Activated CD8-positive, alpha-beta T cell treated with anti-CD3 and anti-CD28 coated beads, Interleukin-2, amount 10 ng/mL, durations not matched to agents 7 days and 5 days (primary cell): Measurements from ENCODE around the gene KRTAP10-8. TPM values are rescaled to one million over a fixed set of nuclear protein-coding genes. Genes with fewer than 3 reads are reported as not detected.
"Not testable (repeated sequence)": the region's sequence is repeated elsewhere in the genome, so short reads cannot be mapped to it uniquely, and the experiment has no call there.

Experiments used
- ATAC-seq: fragments of 150-1000 bp; cut with Tn5 transposase; one replicate; pipeline ENCODE4 v1.10.0; 2021; ENCODE audit warnings: moderate library complexity
- CTCF ChIA-PET: fragments of 350-600 bp; sonication (Branson Sonifier 250); formaldehyde crosslinking; loops from one replicate; lab custom pipeline; 2021; ENCODE audit warnings: antibody characterized with exemption; lab: Charles Lee
- POLR2A ChIA-PET: fragments of 350-600 bp; sonication (Branson Sonifier 250); formaldehyde crosslinking; loops from one replicate; lab custom pipeline; 2021; ENCODE audit warnings: antibody characterized with exemption; lab: Charles Lee
- DNase-seq: peaks from one replicate; pipeline ENCODE4 v3.0.0-alpha.2; 2020
- H3K27ac Mint-ChIP-seq: one replicate; pipeline ENCODE4 v1.8.0; 2021; ENCODE audit warnings: mild to moderate bottlenecking, mixed read lengths
- H3K27me3 Mint-ChIP-seq: one replicate; pipeline ENCODE4 v1.8.0; 2021; ENCODE audit warnings: low read depth, mixed read lengths
- H3K36me3 Mint-ChIP-seq: one replicate; pipeline ENCODE4 v1.8.0; 2021; ENCODE audit warnings: low read depth, mixed read lengths
- H3K4me1 Mint-ChIP-seq: one replicate; pipeline ENCODE4 v1.8.0; 2021; ENCODE audit warnings: low read depth, mixed read lengths
- H3K4me3 Mint-ChIP-seq: one replicate; pipeline ENCODE4 v1.8.0; 2021; ENCODE audit warnings: mild to moderate bottlenecking, mixed read lengths
- H3K9me3 Mint-ChIP-seq: one replicate; pipeline ENCODE4 v1.8.0; 2022; ENCODE audit warnings: mixed read lengths; ENCODE audit not compliant: insufficient read depth
- total RNA-seq, 2 experiments: library from RNA; stranded (reverse); gene quantifications; one replicate each; pipeline ENCODE4 v1.2.3, GENCODE V29; 2021

The KRTAP10-8 gene
- total RNA-seq, 2 experiments from 2014 or later = not detected

GRCh38 chr21:44593598-44594405 lies 18.1 kb upstream of the KRTAP10-8 start:
- Mint-ChIP-seq H3K4me3 (no peak overlapping the region), H3K9me3 (no peaks in the 10 kb centered on the region), H3K4me1 (peaks cover 2% of the 10 kb centered on the region), H3K27me3 (no peaks in the 10 kb centered on the region), H3K36me3 (no peaks in the 10 kb centered on the region), H3K27ac (no peak overlapping the region)
- ChIA-PET CTCF (interaction anchor here (0.5 kb wide), 1 partner anchor 210 kb away, joined by 3 read pairs; no protein-coding TSS in a partner anchor), POLR2A (no interaction called here)
- DNase-seq (no peak), ATAC-seq (no peak)

GRCh38 chr21:44594406-44594916 lies 17.4 kb upstream of the KRTAP10-8 start:
- ChIA-PET CTCF (no interaction called here), POLR2A (no interaction called here)
- Mint-ChIP-seq H3K36me3 (no peaks in the 10 kb centered on the region), H3K4me3 (no peak overlapping the region), H3K27me3 (no peaks in the 10 kb centered on the region), H3K9me3 (no peaks in the 10 kb centered on the region), H3K4me1 (peaks cover 2% of the 10 kb centered on the region), H3K27ac (no peak overlapping the region)
- no peak for ATAC-seq
- DNase-seq = no peak

GRCh38 chr21:44595524-44595923 lies 16.4 kb upstream of the KRTAP10-8 start:
- Mint-ChIP-seq H3K9me3 (no peaks in the 10 kb centered on the region), H3K36me3 (no peaks in the 10 kb centered on the region), H3K27ac (no peak overlapping the region), H3K27me3 (no peaks in the 10 kb centered on the region), H3K4me3 (no peak overlapping the region), H3K4me1 (peaks cover 2% of the 10 kb centered on the region)
- ChIA-PET CTCF (interaction anchor here (1.2 to 1.3 kb wide), 2 partner anchors 85 to 198 kb away, joined by 4 to 5 read pairs; no protein-coding TSS in a partner anchor), POLR2A (no interaction called here)
- DNase-seq = no peak
- ATAC-seq = no peak

GRCh38 chr21:44596068-44596725 lies 15.7 kb upstream of the KRTAP10-8 start:
- ATAC-seq = no peak
- no peak for DNase-seq
- no peaks in the 10 kb centered on the region for H3K9me3 Mint-ChIP-seq
- H3K4me1 Mint-ChIP-seq = peaks cover 2% of the 10 kb centered on the region
- ChIA-PET CTCF (interaction anchor here (1.2 to 1.3 kb wide), 2 partner anchors 86 to 197 kb away, joined by 4 to 5 read pairs; no protein-coding TSS in a partner anchor), POLR2A (no interaction called here)
- no peaks in the 10 kb centered on the region for H3K36me3 Mint-ChIP-seq
- no peak overlapping the region for H3K27ac Mint-ChIP-seq
- H3K27me3 Mint-ChIP-seq = no peaks in the 10 kb centered on the region
- no peak overlapping the region for H3K4me3 Mint-ChIP-seq

- POLR2A ChIA-PET = no interaction called here
- ATAC-seq (no peak), DNase-seq (no peak)
- no peaks in the 10 kb centered on the region for H3K36me3 Mint-ChIP-seq
- peaks cover 2% of the 10 kb centered on the region for H3K4me1 Mint-ChIP-seq
- no peak overlapping the region for H3K27ac Mint-ChIP-seq
- no peaks in the 10 kb centered on the region for H3K9me3 Mint-ChIP-seq
- no peaks in the 10 kb centered on the region for H3K27me3 Mint-ChIP-seq
- H3K4me3 Mint-ChIP-seq = no peak overlapping the region
- CTCF ChIA-PET = no interaction called here
Measured at GRCh38 chr21:44598061-44598460, 13.8 kb upstream of the KRTAP10-8 start.

GRCh38 chr21:44599264-44600029 lies 12.4 kb upstream of the KRTAP10-8 start:
- Mint-ChIP-seq H3K9me3 (no peaks in the 10 kb centered on the region), H3K27me3 (no peaks in the 10 kb centered on the region), H3K4me3 (no peak overlapping the region), H3K27ac (no peak overlapping the region), H3K4me1 (no peaks in the 10 kb centered on the region), H3K36me3 (no peaks in the 10 kb centered on the region)
- ATAC-seq (no peak), DNase-seq (no peak)
- CTCF ChIA-PET = no interaction called here
- POLR2A ChIA-PET = no interaction called here

- ATAC-seq, H3K4me3 Mint-ChIP-seq, H3K27ac Mint-ChIP-seq, CTCF ChIA-PET, H3K36me3 Mint-ChIP-seq, H3K4me1 Mint-ChIP-seq, H3K9me3 Mint-ChIP-seq, DNase-seq, POLR2A ChIA-PET, H3K27me3 Mint-ChIP-seq: not testable (repeated sequence)
Measured at GRCh38 chr21:44600118-44600978, 11.5 kb upstream of the KRTAP10-8 start, which contains the start of gene KRTAP10-7. KRTAP10-7 (plus strand) TSS chr21:44600597; CDS start chr21:44600622, 25 bp downstream.

GRCh38 chr21:44601091-44601490 lies 10.8 kb upstream of the KRTAP10-8 start:
- H3K27me3 Mint-ChIP-seq, H3K4me1 Mint-ChIP-seq, H3K36me3 Mint-ChIP-seq, H3K27ac Mint-ChIP-seq, CTCF ChIA-PET, DNase-seq, H3K9me3 Mint-ChIP-seq, ATAC-seq, H3K4me3 Mint-ChIP-seq: not testable (repeated sequence)
- POLR2A ChIA-PET = interaction anchor here (0.8 kb wide), 1 partner anchor 25 kb away, joined by 3 read pairs; no protein-coding TSS in a partner anchor

- no peaks in the 10 kb centered on the region for H3K9me3 Mint-ChIP-seq
- DNase-seq = no peak
- CTCF ChIA-PET = no interaction called here
- no peak for ATAC-seq
- H3K36me3 Mint-ChIP-seq = no peaks in the 10 kb centered on the region
- H3K27me3 Mint-ChIP-seq = peaks cover 9% of the 10 kb centered on the region
- H3K4me3 Mint-ChIP-seq = no peak overlapping the region
- H3K27ac Mint-ChIP-seq = peak overlapping the region; percentile 56
- H3K4me1 Mint-ChIP-seq = no peaks in the 10 kb centered on the region
- POLR2A ChIA-PET = interaction anchor here (0.8 kb wide), 1 partner anchor 24 kb away, joined by 3 read pairs; no protein-coding TSS in a partner anchor
Measured at GRCh38 chr21:44601596-44602462, 10.1 kb upstream of the KRTAP10-8 start.

- ChIA-PET POLR2A (no interaction called here), CTCF (no interaction called here)
- Mint-ChIP-seq H3K4me3 (no peak overlapping the region), H3K9me3 (no peaks in the 10 kb centered on the region), H3K4me1 (no peaks in the 10 kb centered on the region), H3K27ac (no peak overlapping the region), H3K36me3 (no peaks in the 10 kb centered on the region), H3K27me3 (peaks cover 9% of the 10 kb centered on the region)
- no peak for DNase-seq
- no peak for ATAC-seq
Measured at GRCh38 chr21:44602463-44602850, 9.4 kb upstream of the KRTAP10-8 start.
